ENCODE data around the gene GPR33.
A peak's percentile ranks its signal among the peaks of the same experiment; 100 is the strongest.

Gene GPR33

DNA sequence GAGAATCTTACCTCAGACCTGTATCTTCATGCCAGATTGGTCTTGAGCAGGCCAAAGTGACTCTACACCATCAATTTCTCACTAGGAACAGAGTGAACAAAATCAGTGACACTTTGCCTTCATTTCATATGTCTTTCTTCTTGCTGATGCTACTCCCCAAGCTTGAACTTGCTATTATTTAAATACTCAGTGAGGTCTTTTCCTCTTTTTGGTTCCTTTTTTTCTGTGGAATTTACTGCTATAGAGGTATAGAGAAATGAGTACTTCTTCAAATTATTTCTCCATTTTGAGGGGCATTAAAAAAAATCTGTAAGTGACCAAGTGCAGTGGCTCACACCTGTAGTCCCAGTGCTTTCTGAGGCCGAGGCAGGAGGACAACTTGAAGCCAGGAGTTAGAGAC, at the start of gene GPR33:
TSS of gene GPR33 (minus strand) at position 154 of the 400 bp plus-strand sequence. CDS start 4,074 bp downstream, outside the sequence.
- peaks cover 11% of the 10 kb centered on the region for H3K36me3 ChIP-seq (replicated peaks; ENCODE audit: low read depth, low read length)
- no peak for TF ChIP-seq EZH2phosphoT487 (IDR thresholded peaks at IDR 0.05; ENCODE audit: low read depth)
- TF ChIP-seq CTCF (IDR thresholded peaks at IDR 0.05; ENCODE audit: low read depth, low read length) = no peak

GRCh38 chr14:31536201-31536960, 48.5 kb upstream of the GPR33 start:
- TF ChIP-seq EZH2phosphoT487 (IDR thresholded peaks at IDR 0.05; ENCODE audit: low read depth) (no peak), CTCF (IDR thresholded peaks at IDR 0.05; ENCODE audit: low read depth, low read length) (no peak)
- H3K4me1 ChIP-seq (ENCODE audit: low read length) = no peaks in the 10 kb centered on the region
- H3K9ac ChIP-seq (ENCODE audit: low read length) = no peak overlapping the region
- H4K20me1 ChIP-seq (ENCODE audit: insufficient read depth, low read length) = no peaks in the 10 kb centered on the region
- no peak overlapping the region for H3K4me2 ChIP-seq (ENCODE audit: low read length)
- no peaks in the 10 kb centered on the region for H3K9me3 ChIP-seq (ENCODE audit: insufficient read depth, low read length)
- H3K4me3 ChIP-seq (ENCODE audit: low read length) = no peak overlapping the region
- no peaks in the 10 kb centered on the region for H3K27me3 ChIP-seq (ENCODE audit: low read depth, low read length)
- H3K79me2 ChIP-seq (ENCODE audit: low read length) = no peaks in the 10 kb centered on the region
- H2AFZ ChIP-seq (ENCODE audit: low read depth, low read length) = no peak overlapping the region
- H3K36me3 ChIP-seq (replicated peaks; ENCODE audit: low read depth, low read length) = no peaks in the 10 kb centered on the region
- no peak overlapping the region for H3K27ac ChIP-seq (ENCODE audit: low read length)

More for the DNA sequence above, at the start of gene GPR33:
- H3K4me2 ChIP-seq (ENCODE audit: low read length) = peak within 1 kb of the TSS; percentile 72
- peaks cover 72% of the 10 kb centered on the region for H3K4me1 ChIP-seq (ENCODE audit: low read length)
- H3K27ac ChIP-seq (ENCODE audit: low read length) = peak within 1 kb of the TSS; percentile 89
- H3K79me2 ChIP-seq (ENCODE audit: low read length) = no peaks in the 10 kb centered on the region
- H3K27me3 ChIP-seq (ENCODE audit: low read depth, low read length) = no peaks in the 10 kb centered on the region
- H2AFZ ChIP-seq (ENCODE audit: low read depth, low read length) = no peak within 1 kb of the TSS
- peak within 1 kb of the TSS; percentile 56; the same call in 1 of the 2 replicates for H3K9ac ChIP-seq (ENCODE audit: low read length)
- H3K9me3 ChIP-seq (ENCODE audit: insufficient read depth, low read length) = 0 out of 2 replicates have a peak, but pooled peaks cover 4% of the 10 kb centered on the region
- peak within 1 kb of the TSS; percentile 27; the same call in 1 of the 2 replicates for H3K4me3 ChIP-seq (ENCODE audit: low read length)
- no peaks in the 10 kb centered on the region for H4K20me1 ChIP-seq (ENCODE audit: insufficient read depth, low read length)

- Histone ChIP-seq H3K4me3 (ENCODE audit: low read length) (no peak overlapping the region), H3K36me3 (replicated peaks; ENCODE audit: low read depth, low read length) (no peaks in the 10 kb centered on the region), H3K9me3 (ENCODE audit: insufficient read depth, low read length) (no peaks in the 10 kb centered on the region), H3K27ac (ENCODE audit: low read length) (no peak overlapping the region), H3K9ac (ENCODE audit: low read length) (no peak overlapping the region), H2AFZ (ENCODE audit: low read depth, low read length) (no peak overlapping the region), H3K4me1 (ENCODE audit: low read length) (no peaks in the 10 kb centered on the region), H3K79me2 (ENCODE audit: low read length) (no peaks in the 10 kb centered on the region), H4K20me1 (ENCODE audit: insufficient read depth, low read length) (no peaks in the 10 kb centered on the region), H3K27me3 (ENCODE audit: low read depth, low read length) (no peaks in the 10 kb centered on the region), H3K4me2 (ENCODE audit: low read length) (no peak overlapping the region)
- TF ChIP-seq CTCF (IDR thresholded peaks at IDR 0.05; ENCODE audit: low read depth, low read length) (no peak), EZH2phosphoT487 (IDR thresholded peaks at IDR 0.05; ENCODE audit: low read depth) (no peak)
Observed at GRCh38 chr14:31530136-31530535, 42.3 kb upstream of the GPR33 start.

DNA sequence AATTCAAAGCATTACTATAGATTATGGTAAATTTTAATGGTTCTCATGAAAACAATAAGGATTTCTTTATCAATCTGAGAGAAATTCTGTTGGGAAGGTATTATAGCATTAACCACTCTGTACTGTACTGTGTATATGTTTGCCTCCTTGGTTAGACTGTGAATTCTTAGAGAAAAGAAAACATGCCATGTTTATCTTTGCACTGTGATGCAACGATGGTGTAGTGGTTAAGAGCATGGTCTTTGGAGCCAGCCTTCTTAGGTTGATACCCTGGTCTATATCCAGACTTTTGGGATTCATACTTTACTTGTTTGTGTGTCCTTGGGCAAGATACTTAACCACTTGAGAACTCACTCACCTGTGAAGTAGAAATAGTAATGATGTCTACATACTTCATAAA, 41.2 kb upstream of the GPR33 start:
- no peak overlapping the region for H2AFZ ChIP-seq (ENCODE audit: low read depth, low read length)
- no peaks in the 10 kb centered on the region for H3K9me3 ChIP-seq (ENCODE audit: insufficient read depth, low read length)
- H3K4me2 ChIP-seq (ENCODE audit: low read length) = no peak overlapping the region
- no peak overlapping the region for H3K4me3 ChIP-seq (ENCODE audit: low read length)
- H3K36me3 ChIP-seq (replicated peaks; ENCODE audit: low read depth, low read length) = no peaks in the 10 kb centered on the region
- H3K9ac ChIP-seq (ENCODE audit: low read length) = no peak overlapping the region
- no peak overlapping the region for H3K27ac ChIP-seq (ENCODE audit: low read length)
- no peak for TF ChIP-seq EZH2phosphoT487 (IDR thresholded peaks at IDR 0.05; ENCODE audit: low read depth)
- TF ChIP-seq CTCF (IDR thresholded peaks at IDR 0.05; ENCODE audit: low read depth, low read length) = no peak
- no peaks in the 10 kb centered on the region for H4K20me1 ChIP-seq (ENCODE audit: insufficient read depth, low read length)
- H3K4me1 ChIP-seq (ENCODE audit: low read length) = no peaks in the 10 kb centered on the region
- no peaks in the 10 kb centered on the region for H3K27me3 ChIP-seq (ENCODE audit: low read depth, low read length)
- no peaks in the 10 kb centered on the region for H3K79me2 ChIP-seq (ENCODE audit: low read length)
